ENCODE results near the gene FIGLA. TPM values are rescaled to one million over a fixed set of nuclear protein-coding genes. Genes with fewer than 3 reads are reported as not detected.

Gene FIGLA
- polyA plus RNA-seq, 1 donor (not counting 4 experiments of a cell fraction or from before 2014, with no cell fraction given): not detected

GRCh38 chr2:70735071-70735470, 55.4 kb downstream of the FIGLA start:
- Histone ChIP-seq H3K9ac (ENCODE audit: control insufficient read depth, extremely low read depth, insufficient read depth, low read length) (no peak overlapping the region), H3K9me3 (ENCODE audit: control insufficient read depth, low read depth, low read length) (no peaks in the 10 kb centered on the region), H3K27ac (ENCODE audit: control insufficient read depth, insufficient read depth, low read length) (no peak overlapping the region), H4K20me1 (ENCODE audit: control insufficient read depth, extremely low read depth, insufficient read depth, low read length) (no peaks in the 10 kb centered on the region), H3K79me2 (ENCODE audit: control insufficient read depth, insufficient read depth, low read length) (no peaks in the 10 kb centered on the region), H3K4me3 (ENCODE audit: control insufficient read depth in 2 of 3, extremely low read depth in 1 of 3, insufficient read depth in 2 of 3, low read depth in 1 of 3, low read length in 3 of 3) (no peak overlapping the region), H3K4me1 (ENCODE audit: control insufficient read depth, extremely low read depth, insufficient read depth, low read length) (peaks cover 10% of the 10 kb centered on the region), H3K4me2 (ENCODE audit: control insufficient read depth, extremely low read depth, insufficient read depth, low read depth, low read length) (no peak overlapping the region), H3K9me1 (ENCODE audit: control insufficient read depth, extremely low read depth, insufficient read depth, low read length) (no peaks in the 10 kb centered on the region), H2AFZ (ENCODE audit: control insufficient read depth, low read length) (no peak overlapping the region), H3K36me3 (ENCODE audit: control insufficient read depth in 2 of 2, extremely low read depth in 1 of 2, insufficient read depth in 2 of 2, low read length in 2 of 2) (no peaks in the 10 kb centered on the region), H3K27me3 (ENCODE audit: control insufficient read depth, extremely low read depth, insufficient read depth, low read length) (peaks cover 11% of the 10 kb centered on the region)
- TF ChIP-seq EZH2 (IDR thresholded peaks at IDR 0.05; ENCODE audit: low read length): no peak
- TF ChIP-seq CTCF (optimal IDR thresholded peaks at IDR 0.05 in 1 of 3, IDR thresholded peaks at IDR 0.05 in 1 of 3, conservative IDR thresholded peaks at IDR 0.05 in 1 of 3; ENCODE audit: extremely low read depth in 1 of 3, insufficient read depth in 2 of 3, low read length in 3 of 3): no peak
- FAIRE-seq (no peak), DNase-seq (ENCODE audit: low read depth, low spot score) (no peak)
- dilution Hi-C loops (cut with MboI; ENCODE audit: extremely low pct_ligation_motif_present, low sequenced_read_pairs): no loop called here

GRCh38 chr2:70733646-70734180, 56.7 kb downstream of the FIGLA start:
- H3K27me3 ChIP-seq (ENCODE audit: control insufficient read depth, extremely low read depth, insufficient read depth, low read length): peaks cover 11% of the 10 kb centered on the region
- dilution Hi-C loops (cut with MboI; ENCODE audit: extremely low pct_ligation_motif_present, low sequenced_read_pairs): no loop called here
- no peaks in the 10 kb centered on the region for H3K9me1 ChIP-seq (ENCODE audit: control insufficient read depth, extremely low read depth, insufficient read depth, low read length)
- H3K27ac ChIP-seq (ENCODE audit: control insufficient read depth, insufficient read depth, low read length): no peak overlapping the region
- no peaks in the 10 kb centered on the region for H4K20me1 ChIP-seq (ENCODE audit: control insufficient read depth, extremely low read depth, insufficient read depth, low read length)
- DNase-seq (ENCODE audit: low read depth, low spot score) (no peak), FAIRE-seq (no peak)
- no peak overlapping the region for H3K4me3 ChIP-seq (ENCODE audit: control insufficient read depth in 2 of 3, extremely low read depth in 1 of 3, insufficient read depth in 2 of 3, low read depth in 1 of 3, low read length in 3 of 3)
- H3K4me1 ChIP-seq (ENCODE audit: control insufficient read depth, extremely low read depth, insufficient read depth, low read length): peaks cover 10% of the 10 kb centered on the region
- no peak overlapping the region for H3K9ac ChIP-seq (ENCODE audit: control insufficient read depth, extremely low read depth, insufficient read depth, low read length)
- no peaks in the 10 kb centered on the region for H3K9me3 ChIP-seq (ENCODE audit: control insufficient read depth, low read depth, low read length)
- no peaks in the 10 kb centered on the region for H3K79me2 ChIP-seq (ENCODE audit: control insufficient read depth, insufficient read depth, low read length)
- no peak overlapping the region for H2AFZ ChIP-seq (ENCODE audit: control insufficient read depth, low read length)
- TF ChIP-seq EZH2 (IDR thresholded peaks at IDR 0.05; ENCODE audit: low read length): no peak
- TF ChIP-seq CTCF (optimal IDR thresholded peaks at IDR 0.05 in 1 of 3, IDR thresholded peaks at IDR 0.05 in 1 of 3, conservative IDR thresholded peaks at IDR 0.05 in 1 of 3; ENCODE audit: extremely low read depth in 1 of 3, insufficient read depth in 2 of 3, low read length in 3 of 3): no peak
- H3K36me3 ChIP-seq (ENCODE audit: control insufficient read depth in 2 of 2, extremely low read depth in 1 of 2, insufficient read depth in 2 of 2, low read length in 2 of 2): no peaks in the 10 kb centered on the region
- no peak overlapping the region for H3K4me2 ChIP-seq (ENCODE audit: control insufficient read depth, extremely low read depth, insufficient read depth, low read depth, low read length)
